Upper lobe of left lung (tissue), 4 donors: ENCODE results near the gene UNC13C.

ENCODE experiments used
- CTCF ChIP-seq, 6 experiments: fragments of 450-650 bp in 4 of 6; fragments of 200-600 bp in 2 of 6; sonication (generic) in 2 of 6; IDR thresholded peaks; one replicate each; pipeline ENCODE4 v1.5.1; 2016 to 2019; ENCODE audit warnings: antibody characterized with exemption in 6 of 6
- POLR2A ChIP-seq, 4 donors: fragments of 450-650 bp; IDR thresholded peaks; one replicate each; pipeline ENCODE4 v1.5.1; 2016 to 2017; ENCODE audit warnings: antibody characterized with exemption in 4 of 4, mild to moderate bottlenecking in 2 of 4

- no peak for TF ChIP-seq POLR2A (IDR thresholded peaks at IDR 0.05)
- TF ChIP-seq CTCF (IDR thresholded peaks at IDR 0.05): no peak
Observed at GRCh38 chr15:54033356-54033860, 55.2 kb downstream of the UNC13C start.
